Peyer's patch (tissue), 4 donors: Measurements from ENCODE around the gene ATOH8. TPM values are rescaled to one million over a fixed set of nuclear protein-coding genes. Genes with fewer than 3 reads are reported as not detected.

ENCODE experiments used
- DNase-seq, 3 donors: peaks; one replicate each; pipeline ENCODE4 v3.0.0-alpha.2; 2017 to 2019
- H3K27ac ChIP-seq, 4 donors: fragments of 200-600 bp; sonication (generic); one replicate each; pipeline ENCODE4 v1.5.1; 2016 to 2019
- H3K27me3 ChIP-seq, 2 donors: fragments of 200-600 bp; sonication (generic); one replicate each; pipeline ENCODE4 v1.5.1; 2019
- H3K36me3 ChIP-seq, 3 donors: fragments of 200-600 bp; sonication (generic); one replicate each; pipeline ENCODE4 v1.5.1; 2016 to 2019
- H3K4me1 ChIP-seq, 4 donors: fragments of 200-600 bp; sonication (generic); one replicate each; pipeline ENCODE4 v1.5.1; 2016 to 2019
- H3K4me3 ChIP-seq, 4 donors: fragments of 200-600 bp; sonication (generic); 1 replicate in 3 of 4; 2 replicates in 1 of 4; pipeline ENCODE4 v1.5.1; 2016 to 2019; ENCODE audit warnings: mild to moderate bottlenecking in 1 of 4
- H3K9me3 ChIP-seq, 4 donors: fragments of 200-600 bp; sonication (generic); one replicate each; pipeline ENCODE4 v1.5.1; 2016 to 2019; ENCODE audit warnings: mild to moderate bottlenecking in 1 of 4
- CTCF ChIP-seq, 6 experiments: fragments of 450-650 bp in 4 of 6; fragments of 200-600 bp in 2 of 6; sonication (generic) in 1 of 6; IDR thresholded peaks; one replicate each; pipeline ENCODE4 v1.5.1; 2017 to 2019; ENCODE audit warnings: antibody characterized with exemption in 6 of 6, mild to moderate bottlenecking in 3 of 6, moderate library complexity in 1 of 6
- POLR2A ChIP-seq, 2 donors: fragments of 450-650 bp; IDR thresholded peaks; one replicate each; pipeline ENCODE4 v1.5.1; 2017; ENCODE audit warnings: antibody characterized with exemption in 2 of 2, mild to moderate bottlenecking in 2 of 2, moderate library complexity in 2 of 2
- total RNA-seq, 4 donors: library from RNA; depleted of rRNA; stranded (reverse); fragments of >200 nt; gene quantifications; one replicate each; pipeline ENCODE4 v1.1.0, GENCODE V29; 2016

Gene ATOH8
- total RNA-seq, 4 donors from 2014 or later = 5.3 to 35.5 (median 13.9) TPM

GRCh38 chr2:85819811-85820510, 66.2 kb downstream of the ATOH8 start:
- TF ChIP-seq POLR2A (IDR thresholded peaks at IDR 0.05) (no peak), CTCF (IDR thresholded peaks at IDR 0.05) (no peak)

GRCh38 chr2:85822766-85823165, 69.0 kb downstream of the ATOH8 start:
- no peaks in the 10 kb centered on the region for H3K36me3 ChIP-seq
- no peak overlapping the region for H3K27ac ChIP-seq
- DNase-seq = no peak
- H3K27me3 ChIP-seq = no peaks in the 10 kb centered on the region
- H3K4me1 ChIP-seq = peaks cover 0 to 3% (median 0%) of the 10 kb centered on the region in 4 donors
- no peak overlapping the region for H3K4me3 ChIP-seq
- H3K9me3 ChIP-seq = no peaks in the 10 kb centered on the region
- TF ChIP-seq POLR2A (IDR thresholded peaks at IDR 0.05) (no peak), CTCF (IDR thresholded peaks at IDR 0.05) (no peak)

More at GRCh38 chr2:85819811-85820510, 66.2 kb downstream of the ATOH8 start:
- Histone ChIP-seq H3K27me3 (no peaks in the 10 kb centered on the region), H3K4me1 (no peaks in the 10 kb centered on the region), H3K36me3 (no peaks in the 10 kb centered on the region), H3K27ac (no peak overlapping the region), H3K4me3 (no peak overlapping the region), H3K9me3 (no peaks in the 10 kb centered on the region)
- DNase-seq = no peak

GRCh38 chr2:85823951-85824350, 70.2 kb downstream of the ATOH8 start:
- Histone ChIP-seq H3K27ac (no peak overlapping the region), H3K4me1 (peaks cover 0 to 3% (median 0%) of the 10 kb centered on the region in 4 donors), H3K27me3 (no peaks in the 10 kb centered on the region), H3K36me3 (no peaks in the 10 kb centered on the region), H3K9me3 (no peaks in the 10 kb centered on the region), H3K4me3 (no peak overlapping the region)
- DNase-seq = no peak
- TF ChIP-seq CTCF (IDR thresholded peaks at IDR 0.05) = no peak
- TF ChIP-seq POLR2A (IDR thresholded peaks at IDR 0.05) = no peak

GRCh38 chr2:85826990-85827878, 73.4 kb downstream of the ATOH8 start:
- Histone ChIP-seq H3K9me3 (no peaks in the 10 kb centered on the region), H3K36me3 (no peaks in the 10 kb centered on the region), H3K27ac (no peak overlapping the region), H3K4me3 (peak overlapping the region in 1 of 4 donors; percentile 7), H3K27me3 (no peaks in the 10 kb centered on the region), H3K4me1 (peaks cover 0 to 3% (median 0%) of the 10 kb centered on the region in 4 donors)
- peak; percentile 76 to 92 (median 87) for DNase-seq
- peak; percentile 81 to 94 (median 86) for TF ChIP-seq CTCF (IDR thresholded peaks at IDR 0.05)
- TF ChIP-seq POLR2A (IDR thresholded peaks at IDR 0.05) = no peak

GRCh38 chr2:85827879-85828569, 74.2 kb downstream of the ATOH8 start:
- no peaks in the 10 kb centered on the region for H3K27me3 ChIP-seq
- H3K27ac ChIP-seq = no peak overlapping the region
- peaks cover 0 to 3% (median 0%) of the 10 kb centered on the region in 4 donors for H3K4me1 ChIP-seq
- no peak overlapping the region for H3K4me3 ChIP-seq
- no peak for DNase-seq
- no peaks in the 10 kb centered on the region for H3K9me3 ChIP-seq
- TF ChIP-seq CTCF (IDR thresholded peaks at IDR 0.05) (no peak), POLR2A (IDR thresholded peaks at IDR 0.05) (no peak)
- H3K36me3 ChIP-seq = no peaks in the 10 kb centered on the region
